Measurements from ENCODE around the gene GPX1. TPM values are rescaled to one million over a fixed set of nuclear protein-coding genes. Genes with fewer than 3 reads are reported as not detected.

Gene GPX1
- total RNA-seq, 1 experiment from 2014 or later = 253 TPM

DNA sequence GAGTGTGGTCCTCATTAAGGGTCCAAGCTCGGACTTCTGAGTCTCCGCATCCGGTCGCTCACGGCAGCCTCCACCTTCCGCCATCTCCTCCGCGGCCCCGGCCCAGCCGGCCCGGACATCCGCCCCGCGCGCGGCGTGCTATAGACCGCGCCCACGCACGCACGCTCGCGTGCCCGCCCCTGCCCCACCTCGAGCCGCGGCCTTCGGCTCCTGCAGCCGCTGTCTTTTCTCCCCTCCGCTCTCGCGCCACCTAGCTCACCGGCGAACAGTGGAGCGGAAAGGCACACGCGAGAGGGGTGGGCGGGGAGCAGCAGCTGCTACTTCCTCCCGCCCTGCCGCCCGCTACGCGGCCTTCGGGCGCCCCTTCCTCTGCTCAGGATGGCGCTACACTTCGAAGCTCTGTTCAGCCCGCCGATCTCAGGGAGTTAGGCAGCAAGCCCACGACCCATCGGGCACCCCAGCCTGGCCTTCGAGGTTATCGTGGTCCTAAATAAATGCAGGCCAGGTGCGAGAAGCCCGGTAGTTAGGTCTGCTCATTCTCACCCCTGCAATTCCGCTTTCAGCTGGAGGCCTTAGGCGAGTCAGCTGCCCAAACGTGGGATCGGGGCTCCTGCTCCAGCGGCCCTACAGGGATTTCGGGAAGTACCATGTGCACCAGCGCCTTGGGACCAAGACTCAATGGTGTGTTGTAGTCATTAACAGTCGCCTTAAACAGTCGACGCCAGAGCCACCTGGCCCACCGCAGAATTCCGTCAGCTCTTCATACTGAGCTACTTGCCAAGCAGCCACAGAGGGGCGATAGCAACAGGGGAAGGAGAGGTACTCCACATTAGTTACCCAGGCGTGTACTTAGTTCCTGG, 18.0 kb downstream of the GPX1 start, which contains the start of gene USP4:
USP4 (minus strand) TSS at position 113 of the 860 bp plus-strand sequence; CDS start at position 84, 29 bp downstream.
- H3K79me1 ChIP-seq (ENCODE audit: insufficient read depth, low read depth, low read length, poor library complexity, severe bottlenecking) = no peaks in the 10 kb centered on the region
- Mint-ChIP-seq H3K4me3 (peak within 1 kb of the TSS; percentile 90 to 94), H3K36me3 (ENCODE audit: insufficient read depth in 1 of 3, low read depth in 3 of 3) (peaks cover 6 to 9% (median 8%) of the 10 kb centered on the region in 3 experiments; a peak in 5 of 7 replicates), H3K4me1 (peaks cover 13 to 16% of the 10 kb centered on the region in 2 experiments), H3K27ac (peak within 1 kb of the TSS; percentile 86 to 96 (median 95)), H3K9me3 (no peaks in the 10 kb centered on the region; a peak in 1 of 5 replicates), H3K27me3 (ENCODE audit: low read depth) (no peaks in the 10 kb centered on the region)
- H3T11ph ChIP-seq (ENCODE audit: low read length) = no peak within 1 kb of the TSS
- H2BK120ac ChIP-seq (ENCODE audit: low read depth, low read length, poor library complexity, severe bottlenecking) = no peak within 1 kb of the TSS
- H3K4me2 ChIP-seq (ENCODE audit: insufficient read depth, insufficient read length, low read length) = peak within 1 kb of the TSS; percentile 46
- no peak within 1 kb of the TSS for H4K8ac ChIP-seq (replicated peaks; ENCODE audit: insufficient read length, low read depth, low read length)
- H3K23ac ChIP-seq (ENCODE audit: insufficient read length, low read depth, low read length) = no peak within 1 kb of the TSS
- H3K23me2 ChIP-seq (ENCODE audit: insufficient read length, low read depth, low read length, poor library complexity, severe bottlenecking) = peaks cover 4% of the 10 kb centered on the region
- H2AFZ ChIP-seq (ENCODE audit: low read length) = no peak within 1 kb of the TSS
- H2BK20ac ChIP-seq (ENCODE audit: low read depth, low read length, poor library complexity, severe bottlenecking) = no peak within 1 kb of the TSS
- no peak within 1 kb of the TSS for H2BK15ac ChIP-seq (ENCODE audit: low read depth, low read length)
- peak within 1 kb of the TSS; percentile 67 for H3K18ac ChIP-seq (ENCODE audit: insufficient read length, low read depth, low read length)
- no peak within 1 kb of the TSS for H2BK5ac ChIP-seq (ENCODE audit: insufficient read length, low read length)
- H2BK12ac ChIP-seq (ENCODE audit: insufficient read length, low read depth, low read length) = no peak within 1 kb of the TSS
- no peaks in the 10 kb centered on the region for H3K9me3 ChIP-seq (ENCODE audit: control insufficient read depth, low read depth, low read length)
- H3K79me2 ChIP-seq (ENCODE audit: insufficient read depth, low read length) = no peaks in the 10 kb centered on the region
- H3K27me3 ChIP-seq (ENCODE audit: insufficient read depth, low read length) = no peaks in the 10 kb centered on the region
- H4K20me1 ChIP-seq (ENCODE audit: control insufficient read depth, insufficient read depth, insufficient read length) = no peaks in the 10 kb centered on the region
- peak within 1 kb of the TSS; percentile 77 for H3K14ac ChIP-seq (ENCODE audit: insufficient read depth, low read length)
- TF ChIP-seq, protein P1, sequence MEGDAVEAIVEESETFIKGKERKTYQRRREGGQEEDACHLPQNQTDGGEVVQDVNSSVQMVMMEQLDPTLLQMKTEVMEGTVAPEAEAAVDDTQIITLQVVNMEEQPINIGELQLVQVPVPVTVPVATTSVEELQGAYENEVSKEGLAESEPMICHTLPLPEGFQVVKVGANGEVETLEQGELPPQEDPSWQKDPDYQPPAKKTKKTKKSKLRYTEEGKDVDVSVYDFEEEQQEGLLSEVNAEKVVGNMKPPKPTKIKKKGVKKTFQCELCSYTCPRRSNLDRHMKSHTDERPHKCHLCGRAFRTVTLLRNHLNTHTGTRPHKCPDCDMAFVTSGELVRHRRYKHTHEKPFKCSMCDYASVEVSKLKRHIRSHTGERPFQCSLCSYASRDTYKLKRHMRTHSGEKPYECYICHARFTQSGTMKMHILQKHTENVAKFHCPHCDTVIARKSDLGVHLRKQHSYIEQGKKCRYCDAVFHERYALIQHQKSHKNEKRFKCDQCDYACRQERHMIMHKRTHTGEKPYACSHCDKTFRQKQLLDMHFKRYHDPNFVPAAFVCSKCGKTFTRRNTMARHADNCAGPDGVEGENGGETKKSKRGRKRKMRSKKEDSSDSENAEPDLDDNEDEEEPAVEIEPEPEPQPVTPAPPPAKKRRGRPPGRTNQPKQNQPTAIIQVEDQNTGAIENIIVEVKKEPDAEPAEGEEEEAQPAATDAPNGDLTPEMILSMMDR (conservative IDR thresholded peaks at IDR 0.05) = peak; percentile 54; the same call in 2 of the 3 replicates
- peak within 1 kb of the TSS; percentile 42 for H3K9ac ChIP-seq (ENCODE audit: extremely low read depth, insufficient read length, low read length)
- no peak within 1 kb of the TSS for H3K56ac ChIP-seq (ENCODE audit: insufficient read length, low read depth, low read length)
- no peaks in the 10 kb centered on the region for H3K4me1 ChIP-seq (ENCODE audit: insufficient read depth, low read length)
- H2AK5ac ChIP-seq (ENCODE audit: insufficient read length, low read length) = no peak within 1 kb of the TSS
- no CpG with 5 or more reads among the region's 70 CpGs for WGBS (ENCODE audit: extremely low coverage, insufficient read length, low lambda C conversion rate)
- H3K27ac ChIP-seq (ENCODE audit: insufficient read length, low read depth, low read length) = peak within 1 kb of the TSS; percentile 6
- no peak within 1 kb of the TSS for H3K4ac ChIP-seq (ENCODE audit: low read depth, low read length)
- peak; percentile 84 for DNase-seq
- H4K91ac ChIP-seq (ENCODE audit: insufficient read length, low read depth, low read length) = no peak within 1 kb of the TSS
- no peak within 1 kb of the TSS for H4K5ac ChIP-seq (ENCODE audit: insufficient read length, low read depth, low read length)
